A549 (cell line): Measurements from ENCODE around the gene HOXB8. TPM values are rescaled to one million over a fixed set of nuclear protein-coding genes. Genes with fewer than 3 reads are reported as not detected.

ENCODE experiments used
- ATAC-seq, 2 experiments: fragments of 200-7000 bp in 1 of 2; fragments of >200 bp in 1 of 2; cut with Nextera tagmentation in 1 of 2; cut with Tn5 transposase in 1 of 2; 3 replicates each; pipeline versions ENCODE4 v1.8.0 to v1.9.1; 2018 to 2020; ENCODE audit warnings: mild to moderate bottlenecking in 1 of 2, moderate library complexity in 1 of 2
- CTCF ChIA-PET: fragments of 300-600 bp; sonication (Branson Sonifier 250); formaldehyde crosslinking; extraction: SDS; loops from one replicate; lab custom pipeline; 2021; ENCODE audit warnings: antibody characterized with exemption, inconsistent platforms; lab: Yijun Ruan, JAX
- POLR2A ChIA-PET: fragments of 350-600 bp; formaldehyde crosslinking; extraction: SDS; loops from one replicate; lab custom pipeline; 2021; ENCODE audit warnings: antibody characterized with exemption, inconsistent platforms; lab: Yijun Ruan, JAX
- DNase-seq, 2 experiments: peaks; one replicate each; pipeline versions ENCODE4 v3.0.0 to v3.0.0-alpha.2; 2011 to 2016; ENCODE audit warnings: low read depth in 1 of 2, low spot score in 1 of 2
- FAIRE-seq: peaks from 2 replicates; lab custom pipeline; 2011; peaks lifted over from hg19 to GRCh38; lab: Jason Lieb, UNC
- H3K27ac ChIP-seq, 2 experiments: fragments of >200 bp; sonication (Bioruptor Twin); formaldehyde crosslinking; 3 replicates each; pipeline ENCODE4 v1.5.1; 2016 to 2017
- H3K4me1 ChIP-seq: fragments of >200 bp; sonication (Bioruptor Twin); formaldehyde crosslinking; 3 replicates; pipeline ENCODE4 v1.6.1; 2016
- H3K4me2 ChIP-seq: fragments of >200 bp; sonication (Bioruptor Twin); formaldehyde crosslinking; 3 replicates; pipeline ENCODE4 v1.6.1; 2016
- H3K4me3 ChIP-seq: fragments of >200 bp; sonication (Bioruptor Twin); formaldehyde crosslinking; 3 replicates; pipeline ENCODE4 v1.5.1; 2016
- H3K9me3 ChIP-seq: fragments of >200 bp; sonication (Bioruptor Twin); formaldehyde crosslinking; 3 replicates; pipeline ENCODE4 v1.6.1; 2016
- BHLHE40 ChIP-seq: IDR thresholded peaks from 2 replicates; pipeline ENCODE4 v1.6.1; 2012; ENCODE audit warnings: low read depth, low read length, inconsistent platforms
- CBX2 ChIP-seq: fragments of 200-600 bp; sonication (generic); IDR thresholded peaks from 2 replicates; pipeline ENCODE4 v1.6.1; 2016; ENCODE audit warnings: low read depth, mild to moderate bottlenecking, borderline replicate concordance
- CHD2 ChIP-seq: fragments of 150-350 bp; IDR thresholded peaks from 2 replicates; pipeline ENCODE4 v1.6.1; 2014; ENCODE audit warnings: low read length; ENCODE audit not compliant: partially characterized antibody
- EHF ChIP-seq: fragments of 250-450 bp; sonication (Bioruptor Pico); IDR thresholded peaks from 2 replicates; pipeline ENCODE4 v1.5.0; 2020; ENCODE audit warnings: mild to moderate bottlenecking
- EHMT2 ChIP-seq: fragments of 200-600 bp; sonication (generic); IDR thresholded peaks from 2 replicates; pipeline ENCODE4 v1.6.1; 2016; ENCODE audit warnings: antibody characterized with exemption, low read depth, mild to moderate bottlenecking, moderate library complexity
- GATA3 ChIP-seq: IDR thresholded peaks from 2 replicates; pipeline ENCODE4 v1.6.1; 2012; ENCODE audit warnings: borderline replicate concordance
- HDAC2 ChIP-seq: fragments of 200-600 bp; sonication (generic); IDR thresholded peaks from 2 replicates; pipeline ENCODE4 v1.6.1; 2016
- HEYL ChIP-seq: fragments of 250-450 bp; sonication (Bioruptor Pico); IDR thresholded peaks from 2 replicates; pipeline ENCODE4 v1.8.0; 2021; ENCODE audit warnings: mild to moderate bottlenecking, moderate library complexity
- HOXB13 ChIP-seq: fragments of 250-450 bp; sonication (Bioruptor Pico); IDR thresholded peaks from 2 replicates; pipeline ENCODE4 v1.5.0; 2020; ENCODE audit warnings: low read depth, mild to moderate bottlenecking, moderate library complexity
- JUN ChIP-seq, 2 experiments: fragments of >200 bp; sonication (Bioruptor Twin); formaldehyde crosslinking; IDR thresholded peaks; 2 replicates in 1 of 2; 3 replicates in 1 of 2; pipeline ENCODE4 v1.6.1; 2016 to 2017
- KDM5A ChIP-seq: fragments of 200-600 bp; sonication (generic); IDR thresholded peaks from 2 replicates; pipeline ENCODE4 v1.6.1; 2016; ENCODE audit warnings: antibody characterized with exemption, mild to moderate bottlenecking
- MYC ChIP-seq: IDR thresholded peaks from 2 replicates; pipeline ENCODE4 v1.6.1; 2012; ENCODE audit warnings: mild to moderate bottlenecking, inconsistent platforms, low read length, improper control_type of control experiment, borderline replicate concordance
- NFE2L2 ChIP-seq: fragments of 150-350 bp; conservative IDR thresholded peaks from 2 replicates; pipeline ENCODE4 v1.6.1; 2014; ENCODE audit warnings: low read length
- POLR2A ChIP-seq: IDR thresholded peaks from 2 replicates; pipeline ENCODE4 v1.6.1; 2012; ENCODE audit warnings: mild to moderate bottlenecking, low read length
- POLR2AphosphoS2 ChIP-seq: conservative IDR thresholded peaks from 2 replicates; pipeline ENCODE4 v1.6.1; 2012; ENCODE audit warnings: low read length, improper control_type of control experiment, inconsistent platforms
- RNF2 ChIP-seq: fragments of 200-600 bp; sonication (generic); IDR thresholded peaks from 2 replicates; pipeline ENCODE4 v1.6.1; 2016; ENCODE audit warnings: low read depth, mild to moderate bottlenecking, antibody characterized with exemption, moderate library complexity, borderline replicate concordance
- TFCP2L1 ChIP-seq: fragments of 250-450 bp; sonication (Bioruptor Pico); IDR thresholded peaks from 2 replicates; pipeline ENCODE4 v1.5.0; 2021; ENCODE audit warnings: mild to moderate bottlenecking
- TP53 ChIP-seq: fragments of 250-450 bp; sonication (Bioruptor Pico); IDR thresholded peaks from 2 replicates; pipeline ENCODE4 v1.5.0; 2021; ENCODE audit warnings: mild to moderate bottlenecking, moderate library complexity
- ZSCAN20 ChIP-seq: fragments of 250-450 bp; sonication (Bioruptor Pico); IDR thresholded peaks from 2 replicates; pipeline ENCODE4 v1.8.0; 2022; ENCODE audit warnings: mild to moderate bottlenecking, moderate library complexity
- WGBS: methylation state at CpG from one replicate; pipeline ENCODE4 v1.1.6; 2017; ENCODE audit errors: missing lambda C conversion rate; 5-methylcytosine and 5-hydroxymethylcytosine counted together
- polyA plus RNA-seq, 4 experiments: library from polyadenylated mRNA; depleted of rRNA in 3 of 4; stranded (reverse); fragments of >200 nt; fragmentation: RNase III in 1 of 4; extraction: RNeasy Plus Mini Kit Qiagen cat#74134 plus additional on column Dnase treatment in 1 of 4; gene quantifications; 2 replicates in 3 of 4; 3 replicates in 1 of 4; pipeline ENCODE4 v1.2.3, GENCODE V29; 2011 to 2017
- TF ChIP-seq, protein P1 (sequence below): fragments of 150-350 bp; IDR thresholded peaks from 2 replicates; pipeline ENCODE4 v1.6.1; 2014; ENCODE audit warnings: low read depth, mild to moderate bottlenecking, low read length
- TF ChIP-seq, protein P2 (sequence below): IDR thresholded peaks from 2 replicates; pipeline ENCODE4 v1.6.1; 2012
- TF ChIP-seq, protein P3 (sequence below): fragments of >200 bp; sonication (Bioruptor Twin); formaldehyde crosslinking; IDR thresholded peaks from 3 replicates; pipeline ENCODE4 v1.5.1; 2016
- TF ChIP-seq, protein P4 (sequence below): fragments of 250-450 bp; sonication (Bioruptor Pico); IDR thresholded peaks from 2 replicates; pipeline ENCODE4 v1.5.0; 2020; ENCODE audit warnings: low read depth, mild to moderate bottlenecking, moderate library complexity
- TF ChIP-seq, protein P5 (sequence below): fragments of >200 bp; sonication (Bioruptor Twin); formaldehyde crosslinking; IDR thresholded peaks from 3 replicates; pipeline ENCODE4 v1.6.1; 2016

The HOXB8 gene
- polyA plus RNA-seq, 2 of the 4 experiments (the other 2 are of a cell fraction), result 5.8 to 11.1 TPM

DNA sequence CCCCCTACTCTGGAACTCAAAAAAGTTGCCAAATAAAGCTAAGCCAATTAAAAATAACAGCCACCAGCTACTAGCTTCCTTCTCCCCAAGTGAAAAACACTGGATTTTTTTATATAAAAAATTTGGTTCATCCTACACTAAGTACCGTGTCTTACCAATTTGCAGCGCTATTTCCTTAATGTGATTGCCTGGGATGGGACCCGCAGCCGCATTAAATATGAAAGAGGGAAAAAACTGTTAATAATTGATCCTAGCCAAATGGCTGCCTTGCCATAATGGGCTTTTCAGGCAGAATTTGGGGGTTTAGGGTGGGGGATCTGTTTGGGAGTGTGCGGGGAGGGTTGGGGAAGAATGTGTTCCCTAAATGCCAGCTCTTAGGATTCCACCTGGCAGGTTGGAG is 9.0 kb upstream of the HOXB8 start:
- no peaks in the 10 kb centered on the region for H3K9me3 ChIP-seq
- DNase-seq (no peak), ATAC-seq (no peak), FAIRE-seq (no peak)
- H3K27ac ChIP-seq, result no peak overlapping the region; a peak in 2 of 6 replicates
- ChIA-PET CTCF (interaction anchor here (0.9 to 9.7 kb wide), 13 partner anchors 8 to 544 kb away, joined by 3 to 84 read pairs (median 4); no protein-coding TSS in a partner anchor), POLR2A (interaction anchor here (2.3 to 2.9 kb wide), 3 partner anchors 10 to 576 kb away, joined by 12 to 45 read pairs (median 30); partner anchors contain the start of genes HOXB8 and NFE2L1)
- H3K4me1 ChIP-seq, result peaks cover 15% of the 10 kb centered on the region
- peak overlapping the region; percentile 92 for H3K4me2 ChIP-seq
- no peak for TF ChIP-seq HEYL (CRISPR knock-in tag)
- TF ChIP-seq POLR2A, result no peak
- no peak for TF ChIP-seq CHD2
- TF ChIP-seq NFE2L2, result no peak
- TF ChIP-seq, protein P1, sequence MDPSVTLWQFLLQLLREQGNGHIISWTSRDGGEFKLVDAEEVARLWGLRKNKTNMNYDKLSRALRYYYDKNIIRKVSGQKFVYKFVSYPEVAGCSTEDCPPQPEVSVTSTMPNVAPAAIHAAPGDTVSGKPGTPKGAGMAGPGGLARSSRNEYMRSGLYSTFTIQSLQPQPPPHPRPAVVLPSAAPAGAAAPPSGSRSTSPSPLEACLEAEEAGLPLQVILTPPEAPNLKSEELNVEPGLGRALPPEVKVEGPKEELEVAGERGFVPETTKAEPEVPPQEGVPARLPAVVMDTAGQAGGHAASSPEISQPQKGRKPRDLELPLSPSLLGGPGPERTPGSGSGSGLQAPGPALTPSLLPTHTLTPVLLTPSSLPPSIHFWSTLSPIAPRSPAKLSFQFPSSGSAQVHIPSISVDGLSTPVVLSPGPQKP, result no peak
- TF ChIP-seq, protein P2, sequence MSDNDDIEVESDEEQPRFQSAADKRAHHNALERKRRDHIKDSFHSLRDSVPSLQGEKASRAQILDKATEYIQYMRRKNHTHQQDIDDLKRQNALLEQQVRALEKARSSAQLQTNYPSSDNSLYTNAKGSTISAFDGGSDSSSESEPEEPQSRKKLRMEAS, result no peak
- no peak for TF ChIP-seq JUN (IDR thresholded peaks at IDR 0.05)
- TF ChIP-seq, protein P3, sequence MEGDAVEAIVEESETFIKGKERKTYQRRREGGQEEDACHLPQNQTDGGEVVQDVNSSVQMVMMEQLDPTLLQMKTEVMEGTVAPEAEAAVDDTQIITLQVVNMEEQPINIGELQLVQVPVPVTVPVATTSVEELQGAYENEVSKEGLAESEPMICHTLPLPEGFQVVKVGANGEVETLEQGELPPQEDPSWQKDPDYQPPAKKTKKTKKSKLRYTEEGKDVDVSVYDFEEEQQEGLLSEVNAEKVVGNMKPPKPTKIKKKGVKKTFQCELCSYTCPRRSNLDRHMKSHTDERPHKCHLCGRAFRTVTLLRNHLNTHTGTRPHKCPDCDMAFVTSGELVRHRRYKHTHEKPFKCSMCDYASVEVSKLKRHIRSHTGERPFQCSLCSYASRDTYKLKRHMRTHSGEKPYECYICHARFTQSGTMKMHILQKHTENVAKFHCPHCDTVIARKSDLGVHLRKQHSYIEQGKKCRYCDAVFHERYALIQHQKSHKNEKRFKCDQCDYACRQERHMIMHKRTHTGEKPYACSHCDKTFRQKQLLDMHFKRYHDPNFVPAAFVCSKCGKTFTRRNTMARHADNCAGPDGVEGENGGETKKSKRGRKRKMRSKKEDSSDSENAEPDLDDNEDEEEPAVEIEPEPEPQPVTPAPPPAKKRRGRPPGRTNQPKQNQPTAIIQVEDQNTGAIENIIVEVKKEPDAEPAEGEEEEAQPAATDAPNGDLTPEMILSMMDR, result no peak
- no peak for TF ChIP-seq MYC
- no peak for TF ChIP-seq GATA3
- TF ChIP-seq HDAC2, result no peak
- TF ChIP-seq KDM5A, result no peak
- H3K4me3 ChIP-seq, result peak overlapping the region; percentile 72
- WGBS, result 88% methylated on average over 5 of the region's 5 CpGs

DNA sequence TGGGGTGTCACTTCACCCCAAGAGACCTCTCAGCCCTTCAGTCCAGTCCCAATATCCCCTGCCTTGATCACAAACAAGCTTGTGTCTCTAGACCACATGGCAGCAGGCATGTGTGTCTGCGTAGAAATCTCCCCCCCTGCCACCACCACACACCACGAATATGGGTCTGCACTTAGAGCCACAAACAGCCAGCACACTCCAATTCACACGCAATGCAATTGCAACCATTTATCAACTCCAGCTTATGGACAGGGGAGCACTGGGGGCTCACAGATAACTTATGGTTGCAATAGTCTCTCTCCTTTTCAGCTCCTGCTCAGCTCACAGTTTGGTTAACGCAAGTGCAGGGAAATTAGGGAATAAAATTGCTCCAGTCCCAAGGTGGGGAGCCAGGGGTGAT is 8.5 kb upstream of the HOXB8 start:
- TF ChIP-seq, protein P3, result no peak
- no peak for TF ChIP-seq TFCP2L1 (CRISPR knock-in tag)
- TF ChIP-seq, protein P4, sequence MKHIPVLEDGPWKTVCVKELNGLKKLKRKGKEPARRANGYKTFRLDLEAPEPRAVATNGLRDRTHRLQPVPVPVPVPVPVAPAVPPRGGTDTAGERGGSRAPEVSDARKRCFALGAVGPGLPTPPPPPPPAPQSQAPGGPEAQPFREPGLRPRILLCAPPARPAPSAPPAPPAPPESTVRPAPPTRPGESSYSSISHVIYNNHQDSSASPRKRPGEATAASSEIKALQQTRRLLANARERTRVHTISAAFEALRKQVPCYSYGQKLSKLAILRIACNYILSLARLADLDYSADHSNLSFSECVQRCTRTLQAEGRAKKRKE (CRISPR knock-in tag), result no peak
- TF ChIP-seq, protein P5, sequence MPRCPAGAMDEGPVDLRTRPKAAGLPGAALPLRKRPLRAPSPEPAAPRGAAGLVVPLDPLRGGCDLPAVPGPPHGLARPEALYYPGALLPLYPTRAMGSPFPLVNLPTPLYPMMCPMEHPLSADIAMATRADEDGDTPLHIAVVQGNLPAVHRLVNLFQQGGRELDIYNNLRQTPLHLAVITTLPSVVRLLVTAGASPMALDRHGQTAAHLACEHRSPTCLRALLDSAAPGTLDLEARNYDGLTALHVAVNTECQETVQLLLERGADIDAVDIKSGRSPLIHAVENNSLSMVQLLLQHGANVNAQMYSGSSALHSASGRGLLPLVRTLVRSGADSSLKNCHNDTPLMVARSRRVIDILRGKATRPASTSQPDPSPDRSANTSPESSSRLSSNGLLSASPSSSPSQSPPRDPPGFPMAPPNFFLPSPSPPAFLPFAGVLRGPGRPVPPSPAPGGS, result no peak
- ChIA-PET POLR2A (no interaction called here), CTCF (interaction anchor here (0.9 to 9.7 kb wide), 16 partner anchors 8 to 543 kb away, joined by 3 to 84 read pairs (median 4); no protein-coding TSS in a partner anchor)
- no peak overlapping the region for H3K27ac ChIP-seq
- H3K4me2 ChIP-seq, result peak overlapping the region; percentile 92
- H3K4me1 ChIP-seq, result peaks cover 20% of the 10 kb centered on the region
- H3K4me3 ChIP-seq, result no peak overlapping the region
- no peaks in the 10 kb centered on the region for H3K9me3 ChIP-seq
- 93% methylated on average over 4 of the region's 4 CpGs for WGBS
- FAIRE-seq, result no peak
- no peak for ATAC-seq
- no peak for DNase-seq

DNA sequence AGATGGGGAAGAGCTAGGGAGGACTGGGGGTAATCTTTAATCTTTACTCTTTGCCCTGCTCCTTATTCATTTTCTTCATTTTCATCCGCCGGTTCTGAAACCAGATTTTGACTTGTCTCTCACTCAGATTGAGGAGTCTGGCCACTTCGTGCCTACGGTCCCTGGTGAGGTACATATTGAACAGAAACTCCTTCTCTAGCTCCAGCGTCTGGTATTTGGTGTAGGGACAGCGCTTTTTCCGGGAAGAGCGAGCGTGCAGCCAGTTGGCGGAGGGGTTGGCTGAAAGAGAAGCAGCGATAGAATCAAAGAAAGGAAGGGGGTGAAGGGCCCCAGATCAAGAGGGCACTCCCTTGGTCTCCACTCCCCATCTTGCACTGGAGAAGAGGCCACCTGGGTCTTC is 7.8 kb upstream of the HOXB8 start:
- WGBS, result 94% methylated on average over 11 of the region's 11 CpGs
- ATAC-seq, result no peak
- H3K4me3 ChIP-seq, result no peak overlapping the region
- no peak overlapping the region for H3K4me2 ChIP-seq
- CTCF ChIA-PET, result interaction anchor here (1.0 to 9.7 kb wide), 17 partner anchors 8 to 596 kb away, joined by 3 to 84 read pairs (median 5); no protein-coding TSS in a partner anchor
- peaks cover 23% of the 10 kb centered on the region for H3K4me1 ChIP-seq
- no peaks in the 10 kb centered on the region for H3K9me3 ChIP-seq
- POLR2A ChIA-PET, result interaction anchor here (0.7 kb wide), 1 partner anchor 13 kb away, joined by 3 read pairs; no protein-coding TSS in a partner anchor
- no peak for DNase-seq
- FAIRE-seq, result no peak
- H3K27ac ChIP-seq, result no peak overlapping the region
- TF ChIP-seq TP53 (CRISPR knock-in tag) (no peak), JUN (IDR thresholded peaks at IDR 0.05) (no peak), HEYL (CRISPR knock-in tag) (no peak), EHF (CRISPR knock-in tag) (no peak), HOXB13 (CRISPR knock-in tag) (no peak), GATA3 (no peak), ZSCAN20 (CRISPR knock-in tag) (no peak), EHMT2 (no peak), RNF2 (no peak), POLR2AphosphoS2 (no peak), BHLHE40 (no peak), CBX2 (no peak)
- TF ChIP-seq, protein P3, result no peak
